ENCODE results near the gene NUTM2G.
"Not testable (repeated sequence)": the region's sequence is repeated elsewhere in the genome, so short reads cannot be mapped to it uniquely, and the experiment has no call there.

The NUTM2G gene

GRCh38 chr9:96928543-96928942 is at the start of gene NUTM2G:
TSS of gene NUTM2G (plus strand) at chr9:96928843. CDS start at chr9:96929025, 182 bp downstream.
- DNase-seq (ENCODE audit: low read depth, low spot score) = not testable (repeated sequence)

GRCh38 chr9:96883922-96884321 is 44.7 kb upstream of the NUTM2G start:
- no peak for DNase-seq (ENCODE audit: low read depth, low spot score)

DNA sequence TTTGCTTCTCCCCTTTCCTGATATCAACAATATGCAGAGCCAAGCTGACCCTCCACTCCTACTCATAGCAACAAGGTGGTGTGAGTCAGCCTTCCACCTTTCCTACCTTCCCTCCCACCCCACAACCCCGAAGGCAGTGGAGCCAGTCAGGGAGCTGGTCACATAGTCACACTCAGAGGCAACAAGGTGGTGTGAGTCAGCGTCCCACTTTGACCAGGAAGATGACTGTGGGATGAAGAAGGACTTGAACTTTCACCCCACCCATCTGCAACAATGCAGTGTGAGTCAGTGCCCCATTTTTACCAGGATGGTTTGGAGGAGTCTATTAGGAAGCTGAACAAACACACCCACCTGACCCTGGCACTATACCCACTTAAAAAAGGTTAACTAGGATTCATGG is 44.2 kb upstream of the NUTM2G start:
- DNase-seq (ENCODE audit: low read depth, low spot score) = peak; percentile 59

- no peak for DNase-seq (ENCODE audit: low read depth, low spot score)
Observed at GRCh38 chr9:96885424-96885823, 43.2 kb upstream of the NUTM2G start.

GRCh38 chr9:96888591-96888990 is 40.1 kb upstream of the NUTM2G start:
- DNase-seq (ENCODE audit: low read depth, low spot score) = no peak

DNA sequence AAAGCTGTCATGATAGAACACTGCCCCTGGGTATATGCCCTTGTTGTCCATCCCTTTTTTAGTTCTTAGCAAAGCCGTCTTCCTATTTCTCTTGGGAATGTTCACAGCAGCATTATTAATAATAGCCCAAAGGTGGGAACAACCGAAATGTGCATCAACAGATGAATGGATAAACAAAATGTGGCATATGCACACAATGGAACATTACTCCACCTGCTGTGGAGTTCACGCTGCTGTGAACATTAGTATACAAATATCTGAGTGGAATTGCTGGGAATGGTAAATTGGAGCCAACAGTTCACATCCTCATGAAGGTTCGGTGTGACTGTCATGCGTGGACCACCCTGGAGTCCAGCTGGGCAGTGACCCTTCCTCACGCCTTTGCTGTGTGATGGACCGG is 36.5 kb upstream of the NUTM2G start:
- DNase-seq (ENCODE audit: low read depth, low spot score) = no peak

DNA sequence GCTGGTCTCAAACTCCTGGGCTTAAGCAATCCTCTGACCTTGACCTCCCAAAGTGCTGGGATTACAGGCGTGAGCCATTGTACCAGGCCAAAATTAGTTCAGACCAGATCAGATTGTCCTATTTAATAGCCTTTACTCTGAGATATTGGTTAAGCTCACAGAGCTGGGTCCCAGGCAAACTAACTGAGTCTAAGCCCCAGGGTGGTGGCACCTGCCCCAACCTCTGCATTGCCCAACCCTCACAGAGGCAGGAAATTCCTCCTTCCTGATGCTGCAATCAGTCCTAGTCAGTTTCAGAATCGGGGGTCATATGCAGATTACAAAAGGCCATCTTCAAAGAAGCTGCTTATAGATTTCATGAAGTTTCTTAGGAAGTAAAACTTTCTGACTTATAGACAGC is 28.6 kb upstream of the NUTM2G start:
- not testable (repeated sequence) for DNase-seq (ENCODE audit: low read depth, low spot score)

DNA sequence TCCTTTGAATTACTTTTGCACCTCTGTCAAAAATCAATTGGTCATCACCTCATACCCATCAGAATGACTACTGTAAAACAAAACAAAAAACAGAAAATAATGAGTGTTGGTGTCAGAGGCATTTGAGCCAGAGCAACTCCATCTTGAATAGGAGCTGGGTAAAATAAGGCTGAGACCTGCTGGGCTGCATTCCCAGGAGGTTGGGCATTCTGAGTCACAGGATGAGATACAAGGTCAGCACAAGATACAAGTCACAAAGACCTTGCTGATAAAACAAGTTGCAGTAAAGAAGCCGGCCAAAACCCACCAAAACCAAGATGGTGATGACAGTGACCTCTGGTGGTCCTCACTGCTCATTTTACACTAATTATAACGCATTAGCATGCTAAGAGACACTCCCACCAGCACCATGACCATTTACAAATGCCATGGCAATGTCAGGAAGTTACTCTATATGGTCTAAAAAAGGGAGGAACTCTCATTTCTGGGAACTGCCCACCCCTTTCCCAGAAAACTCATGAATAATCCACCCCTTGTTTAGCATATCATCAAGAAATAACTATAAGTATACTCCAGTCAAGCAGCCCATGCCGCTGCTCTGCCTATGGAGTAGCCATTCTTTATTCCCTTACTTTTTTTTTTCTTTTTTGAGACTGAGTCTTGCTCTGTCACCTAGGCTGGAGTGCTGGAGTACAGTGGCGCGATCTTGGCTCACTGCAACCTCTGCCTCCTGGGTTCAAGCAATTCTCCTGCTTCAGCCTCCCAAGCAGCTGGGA is 23.5 kb upstream of the NUTM2G start:
- DNase-seq (ENCODE audit: low read depth, low spot score) = not testable (repeated sequence)

DNA sequence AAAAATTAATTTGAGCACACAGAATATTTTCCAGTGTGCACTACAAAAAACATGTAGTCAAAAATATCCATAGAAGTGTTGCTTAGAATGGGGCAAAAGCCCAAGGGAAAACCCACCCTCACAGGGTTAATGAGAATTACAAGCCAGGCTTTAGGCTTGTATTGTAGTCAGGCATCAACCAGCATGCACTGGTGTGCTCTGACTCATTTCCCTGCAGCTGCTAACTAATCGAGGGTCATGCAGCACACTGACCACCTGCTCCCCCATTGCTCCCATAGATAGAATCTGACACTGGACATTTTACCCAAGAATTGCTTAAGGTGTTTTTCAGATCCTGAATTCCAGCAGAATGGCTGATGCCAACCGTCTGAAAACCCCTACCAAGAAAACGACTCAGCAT is 20.2 kb upstream of the NUTM2G start:
- DNase-seq (ENCODE audit: low read depth, low spot score) = not testable (repeated sequence)

DNA sequence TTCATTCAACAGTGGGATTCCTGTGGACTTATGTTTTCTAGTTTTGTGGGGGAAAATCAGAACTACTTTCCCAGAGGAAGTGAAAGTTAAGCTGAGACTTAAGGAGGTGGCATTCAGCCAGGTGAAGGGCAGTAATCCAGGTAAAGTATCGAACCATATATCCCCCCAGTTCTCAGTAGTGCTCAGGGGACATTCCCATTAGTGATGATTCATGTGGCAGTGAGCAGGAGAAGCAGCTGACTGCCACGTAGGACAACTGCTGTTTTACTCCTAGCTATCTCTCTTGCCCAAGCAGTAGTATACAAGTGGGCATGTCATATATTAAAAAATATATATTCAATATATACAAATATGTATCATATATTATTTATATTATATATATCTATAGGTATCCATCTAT is 13.1 kb upstream of the NUTM2G start:
- not testable (repeated sequence) for DNase-seq (ENCODE audit: low read depth, low spot score)

GRCh38 chr9:96916531-96916930 is 12.1 kb upstream of the NUTM2G start:
- not testable (repeated sequence) for DNase-seq (ENCODE audit: low read depth, low spot score)

DNA sequence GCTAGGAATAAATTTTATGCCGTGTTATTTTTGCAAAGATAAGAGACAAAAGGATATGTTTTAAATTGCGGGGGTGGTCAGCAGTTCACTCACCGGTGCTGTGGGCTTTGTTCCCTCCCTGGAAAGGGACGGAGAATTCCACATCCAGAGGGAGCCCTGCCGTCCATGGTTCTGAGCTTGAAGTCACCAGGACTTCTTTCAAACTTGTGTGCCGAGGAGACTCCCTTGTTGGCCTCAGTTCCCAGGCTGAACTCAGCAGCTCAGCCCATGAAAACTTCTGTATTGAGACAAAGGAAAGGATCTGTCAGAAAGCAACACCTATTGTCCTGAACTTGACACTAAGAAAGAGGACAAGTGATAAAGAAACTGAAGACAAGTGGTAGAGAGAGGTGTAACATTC is 10.1 kb upstream of the NUTM2G start:
- DNase-seq (ENCODE audit: low read depth, low spot score) = not testable (repeated sequence)

DNA sequence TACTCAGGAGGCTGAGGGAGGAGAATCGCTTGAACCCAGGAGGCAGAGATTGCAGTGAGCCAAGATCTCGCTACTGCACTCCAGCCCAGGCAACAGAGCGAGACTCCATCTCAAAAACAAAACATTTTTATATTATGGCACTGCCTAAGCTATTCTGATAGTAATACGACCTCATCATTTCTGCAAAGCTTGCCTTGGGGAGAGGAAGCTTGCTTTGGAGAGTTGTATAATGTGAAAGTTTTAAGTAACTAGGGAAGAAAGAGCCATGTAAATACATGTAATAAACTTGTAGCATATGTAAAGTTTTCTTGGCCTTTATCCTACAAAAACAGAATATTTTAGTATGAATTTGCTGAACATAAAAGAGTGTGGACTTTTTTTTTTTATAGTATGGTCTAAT is 7.8 kb upstream of the NUTM2G start:
- not testable (repeated sequence) for DNase-seq (ENCODE audit: low read depth, low spot score)

- DNase-seq (ENCODE audit: low read depth, low spot score) = not testable (repeated sequence)
Observed at GRCh38 chr9:96925587-96925986, 3.1 kb upstream of the NUTM2G start.

- not testable (repeated sequence) for DNase-seq (ENCODE audit: low read depth, low spot score)
Observed at GRCh38 chr9:96931665-96932064, 3.0 kb downstream of the NUTM2G start.

- DNase-seq (ENCODE audit: low read depth, low spot score) = not testable (repeated sequence)
Observed at GRCh38 chr9:96934097-96934496, 5.5 kb downstream of the NUTM2G start.

GRCh38 chr9:96934706-96935105 is 6.1 kb downstream of the NUTM2G start:
- not testable (repeated sequence) for DNase-seq (ENCODE audit: low read depth, low spot score)

- DNase-seq (ENCODE audit: low read depth, low spot score) = not testable (repeated sequence)
Observed at GRCh38 chr9:96935401-96935800, 6.8 kb downstream of the NUTM2G start.

GRCh38 chr9:96937442-96937841 is 8.8 kb downstream of the NUTM2G start:
- DNase-seq (ENCODE audit: low read depth, low spot score) = not testable (repeated sequence)

DNA sequence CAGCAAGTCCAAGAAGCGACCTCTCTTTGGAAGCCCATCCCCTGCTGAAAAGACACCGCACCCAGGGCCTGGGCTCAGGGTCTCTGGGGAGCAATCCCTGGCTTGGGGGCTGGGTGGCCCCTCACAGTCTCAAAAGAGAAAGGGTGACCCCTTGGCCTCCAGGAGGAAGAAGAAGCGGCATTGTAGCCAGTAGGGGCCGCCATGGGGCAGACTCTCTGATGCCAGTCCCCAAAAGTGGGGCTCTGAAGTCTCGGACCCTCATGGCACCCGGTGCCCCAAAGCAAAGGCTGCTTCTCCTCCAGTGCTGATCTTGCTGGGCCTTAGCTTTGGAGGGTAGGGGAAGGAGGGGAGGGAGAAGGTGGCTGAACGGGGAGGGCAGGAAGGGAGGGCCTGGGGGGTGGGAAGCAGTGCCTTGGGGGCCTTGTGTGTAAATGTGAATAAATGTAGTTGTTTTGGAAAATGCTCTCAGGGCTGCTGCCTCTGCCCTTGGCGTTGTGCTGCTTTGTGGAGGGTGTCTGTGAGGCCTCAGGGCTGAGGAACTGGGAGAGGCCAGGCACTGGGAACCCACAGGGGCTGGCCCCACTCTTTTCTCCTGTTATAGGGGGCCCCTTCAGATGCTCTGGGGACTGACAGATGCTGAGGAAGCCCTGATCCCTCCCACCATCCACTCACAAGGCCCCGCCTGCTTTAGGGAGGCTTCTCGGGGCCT is 10.5 kb downstream of the NUTM2G start:
- not testable (repeated sequence) for DNase-seq (ENCODE audit: low read depth, low spot score)

DNA sequence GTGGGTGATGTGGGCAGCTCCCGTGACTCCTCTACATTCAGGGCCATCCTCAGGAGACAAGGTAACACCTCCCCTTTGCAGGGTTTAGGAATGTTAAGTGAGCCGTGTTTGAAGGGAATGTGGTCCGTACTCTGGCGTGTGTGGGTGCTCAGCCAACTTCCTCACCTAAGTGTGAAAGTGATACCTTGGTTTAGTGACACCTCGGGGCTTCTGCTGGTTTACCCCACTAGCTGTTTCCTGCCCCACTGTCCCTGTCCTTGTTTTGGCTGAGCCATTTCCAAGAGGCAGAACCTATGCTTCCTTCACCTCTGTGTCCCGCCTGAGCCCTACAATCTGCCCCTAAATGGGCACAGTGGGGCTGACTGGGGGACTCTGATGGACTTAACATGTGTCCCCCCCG is 12.3 kb downstream of the NUTM2G start:
- not testable (repeated sequence) for DNase-seq (ENCODE audit: low read depth, low spot score)

DNA sequence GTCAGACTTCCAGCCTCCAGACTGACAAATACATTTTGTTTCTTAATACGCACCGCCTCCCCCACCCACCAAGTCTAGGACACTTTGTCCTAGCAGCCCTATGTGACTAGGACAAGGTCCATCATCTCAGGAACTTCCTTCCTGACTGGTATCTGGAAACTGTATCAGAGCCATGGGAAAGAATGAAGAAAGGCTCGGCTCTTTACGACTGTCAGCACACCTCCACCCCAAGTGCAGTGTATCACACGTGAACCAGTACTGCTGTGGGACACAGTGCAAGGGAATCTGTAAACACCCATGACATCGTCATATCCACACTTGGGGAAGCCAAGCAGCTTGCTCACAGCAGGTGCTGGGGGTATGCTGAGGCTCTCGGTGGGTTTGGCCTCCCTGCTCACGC is 13.0 kb downstream of the NUTM2G start:
- not testable (repeated sequence) for DNase-seq (ENCODE audit: low read depth, low spot score)

DNA sequence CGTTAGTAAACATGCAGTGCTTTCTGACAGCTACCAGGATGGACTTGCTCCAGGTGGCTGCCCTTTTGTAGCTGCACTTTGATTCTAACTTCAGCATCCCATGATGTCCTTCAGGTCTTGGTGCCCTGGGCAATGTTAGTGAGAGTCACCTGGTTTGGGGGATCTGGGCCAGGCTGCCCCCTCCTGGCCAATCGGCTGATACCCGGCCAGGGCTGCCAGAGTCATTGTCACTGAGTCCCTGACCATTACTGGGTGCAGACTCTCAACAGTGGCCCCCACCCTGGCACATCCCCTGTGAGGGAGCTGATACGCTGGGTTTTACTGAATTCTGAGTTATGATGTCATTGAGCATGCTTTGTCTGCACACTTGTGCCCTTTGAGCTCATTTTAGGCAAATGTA is 13.5 kb downstream of the NUTM2G start:
- not testable (repeated sequence) for DNase-seq (ENCODE audit: low read depth, low spot score)

All from astrocyte of the hippocampus (primary cell).